Embryonic facial prominence (tissue), 1 donor: ENCODE results near the gene GJC1.

Source experiments
- DNase-seq: peaks from one replicate; pipeline ENCODE4 v3.0.0-alpha.2; 2016; ENCODE audit errors: extremely low spot score

The GJC1 gene

GRCh38 chr17:44829523-44830358 lies at the start of gene GJC1:
TSS of gene GJC1 (minus strand) at chr17:44830287. CDS start at chr17:44805817, 24,470 bp downstream.
- no peak for DNase-seq

- DNase-seq, result no peak
Observed at GRCh38 chr17:44879376-44879775, 49.3 kb upstream of the GJC1 start.

- no peak for DNase-seq
Observed at GRCh38 chr17:44878627-44879221, 48.6 kb upstream of the GJC1 start.

- no peak for DNase-seq
Observed at GRCh38 chr17:44877121-44877520, 47.0 kb upstream of the GJC1 start.

GRCh38 chr17:44875761-44876160 lies 45.7 kb upstream of the GJC1 start:
- DNase-seq, result no peak

- DNase-seq, result no peak
Observed at GRCh38 chr17:44872131-44872768, 42.2 kb upstream of the GJC1 start.

GRCh38 chr17:44871556-44871955 lies 41.5 kb upstream of the GJC1 start:
- DNase-seq, result no peak

GRCh38 chr17:44867841-44868240 lies 37.8 kb upstream of the GJC1 start:
- DNase-seq, result no peak

- no peak for DNase-seq
Observed at GRCh38 chr17:44865931-44866330, 35.8 kb upstream of the GJC1 start.

- peak; percentile 69 for DNase-seq
Observed at GRCh38 chr17:44865231-44865660, 35.2 kb upstream of the GJC1 start.

GRCh38 chr17:44864831-44865230 lies 34.7 kb upstream of the GJC1 start:
- no peak for DNase-seq

GRCh38 chr17:44863061-44863918 lies 33.2 kb upstream of the GJC1 start:
- DNase-seq, result no peak

- DNase-seq, result no peak
Observed at GRCh38 chr17:44862278-44862914, 32.3 kb upstream of the GJC1 start.

GRCh38 chr17:44859701-44860100 lies 29.6 kb upstream of the GJC1 start:
- no peak for DNase-seq

- DNase-seq, result no peak
Observed at GRCh38 chr17:44854192-44854591, 24.1 kb upstream of the GJC1 start.

- no peak for DNase-seq
Observed at GRCh38 chr17:44850612-44851011, 20.5 kb upstream of the GJC1 start.

- DNase-seq, result no peak
Observed at GRCh38 chr17:44850025-44850424, 19.9 kb upstream of the GJC1 start.

- DNase-seq, result no peak
Observed at GRCh38 chr17:44848961-44849489, 18.9 kb upstream of the GJC1 start.

GRCh38 chr17:44848257-44848795 lies 18.2 kb upstream of the GJC1 start:
- DNase-seq, result no peak

GRCh38 chr17:44847586-44847985 lies 17.5 kb upstream of the GJC1 start, which contains the start of gene HIGD1B:
TSS of gene HIGD1B (plus strand) at chr17:44847883. CDS start at chr17:44848153, 270 bp downstream.
- no peak for DNase-seq

- DNase-seq, result no peak
Observed at GRCh38 chr17:44846206-44846605, 16.1 kb upstream of the GJC1 start.
